Fibroblast of skin of left quadriceps (primary cell): ENCODE measurements around the gene DUOX1.
"Not testable (repeated sequence)": the region's sequence is repeated elsewhere in the genome, so short reads cannot be mapped to it uniquely, and the experiment has no call there.

Experiments
- DNase-seq, 2 experiments: peaks; one replicate each; pipeline ENCODE4 v3.0.0-alpha.2; 2013; ENCODE audit warnings: low read depth in 2 of 2

Gene DUOX1

GRCh38 chr15:45121706-45122417 is 7.9 kb upstream of the DUOX1 start:
- DNase-seq, result peak; percentile 52 to 63

- DNase-seq, result no peak
Measured at GRCh38 chr15:45122719-45123118, 7.1 kb upstream of the DUOX1 start.

GRCh38 chr15:45123397-45123796 is 6.4 kb upstream of the DUOX1 start:
- DNase-seq, result no peak

- no peak for DNase-seq
Measured at GRCh38 chr15:45126535-45127158, 3.1 kb upstream of the DUOX1 start.

GRCh38 chr15:45128971-45129639 is 689 bp upstream of the DUOX1 start:
- no peak for DNase-seq

- DNase-seq, result no peak
Measured at GRCh38 chr15:45130291-45131000, 652 bp downstream of the DUOX1 start.

- DNase-seq, result no peak
Measured at GRCh38 chr15:45131510-45131909, 1.7 kb downstream of the DUOX1 start.

- DNase-seq, result no peak
Measured at GRCh38 chr15:45132844-45133560, 3.2 kb downstream of the DUOX1 start.

GRCh38 chr15:45133561-45133920 is 3.7 kb downstream of the DUOX1 start:
- DNase-seq, result no peak

- no peak for DNase-seq
Measured at GRCh38 chr15:45134046-45134445, 4.3 kb downstream of the DUOX1 start.

GRCh38 chr15:45134682-45135604 is 5.1 kb downstream of the DUOX1 start:
- no peak for DNase-seq

GRCh38 chr15:45135705-45136377 is 6.0 kb downstream of the DUOX1 start:
- DNase-seq, result not testable (repeated sequence)

GRCh38 chr15:45136378-45136764 is 6.6 kb downstream of the DUOX1 start:
- DNase-seq, result no peak

- DNase-seq, result no peak
Measured at GRCh38 chr15:45137703-45138102, 7.9 kb downstream of the DUOX1 start.

GRCh38 chr15:45138814-45139765 is 9.3 kb downstream of the DUOX1 start:
- no peak for DNase-seq

- DNase-seq, result no peak
Measured at GRCh38 chr15:45139770-45140169, 10.0 kb downstream of the DUOX1 start.

- no peak for DNase-seq
Measured at GRCh38 chr15:45140557-45141250, 10.9 kb downstream of the DUOX1 start.

- DNase-seq, result no peak
Measured at GRCh38 chr15:45141386-45141785, 11.6 kb downstream of the DUOX1 start.
